ENCODE results near the gene AP2A2.

DNA sequence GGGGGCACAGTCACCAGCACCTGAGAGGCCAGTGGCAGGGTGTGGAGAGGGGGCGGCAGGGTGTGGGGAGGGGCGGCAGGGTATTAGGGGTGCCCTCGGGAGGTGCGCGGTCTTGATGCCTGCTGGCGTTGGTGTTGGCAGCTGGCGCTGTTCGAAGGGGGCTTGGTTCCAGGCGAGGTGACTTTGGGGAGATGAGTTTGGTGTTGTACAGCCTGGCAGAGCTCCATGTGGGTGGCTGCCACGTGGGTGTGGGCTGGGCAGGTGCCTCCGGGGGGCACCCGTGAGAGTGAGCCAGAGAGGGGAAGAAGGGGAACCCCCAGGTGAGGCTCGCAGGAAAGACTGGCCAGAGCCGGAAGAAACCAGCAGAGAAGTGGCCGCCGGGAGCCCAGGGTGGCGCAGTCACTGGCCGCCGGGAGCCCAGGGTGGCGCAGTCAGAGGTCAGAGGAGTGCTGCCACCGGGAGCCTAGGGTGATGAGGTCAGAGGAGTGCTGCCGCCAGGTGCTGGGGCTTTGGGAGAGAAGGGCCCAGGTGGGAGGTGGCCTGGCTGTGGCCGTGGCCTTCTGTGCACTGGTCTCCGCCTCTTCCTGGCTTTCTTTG is 66.1 kb downstream of the AP2A2 start:
- TF ChIP-seq, protein P1, sequence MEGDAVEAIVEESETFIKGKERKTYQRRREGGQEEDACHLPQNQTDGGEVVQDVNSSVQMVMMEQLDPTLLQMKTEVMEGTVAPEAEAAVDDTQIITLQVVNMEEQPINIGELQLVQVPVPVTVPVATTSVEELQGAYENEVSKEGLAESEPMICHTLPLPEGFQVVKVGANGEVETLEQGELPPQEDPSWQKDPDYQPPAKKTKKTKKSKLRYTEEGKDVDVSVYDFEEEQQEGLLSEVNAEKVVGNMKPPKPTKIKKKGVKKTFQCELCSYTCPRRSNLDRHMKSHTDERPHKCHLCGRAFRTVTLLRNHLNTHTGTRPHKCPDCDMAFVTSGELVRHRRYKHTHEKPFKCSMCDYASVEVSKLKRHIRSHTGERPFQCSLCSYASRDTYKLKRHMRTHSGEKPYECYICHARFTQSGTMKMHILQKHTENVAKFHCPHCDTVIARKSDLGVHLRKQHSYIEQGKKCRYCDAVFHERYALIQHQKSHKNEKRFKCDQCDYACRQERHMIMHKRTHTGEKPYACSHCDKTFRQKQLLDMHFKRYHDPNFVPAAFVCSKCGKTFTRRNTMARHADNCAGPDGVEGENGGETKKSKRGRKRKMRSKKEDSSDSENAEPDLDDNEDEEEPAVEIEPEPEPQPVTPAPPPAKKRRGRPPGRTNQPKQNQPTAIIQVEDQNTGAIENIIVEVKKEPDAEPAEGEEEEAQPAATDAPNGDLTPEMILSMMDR (IDR thresholded peaks at IDR 0.05), result no peak
- no peak for TF ChIP-seq EZH2 (IDR thresholded peaks at IDR 0.05; ENCODE audit: borderline replicate concordance, insufficient read depth, low read depth, low read length, poor library complexity, severe bottlenecking)

Measured in B cell (primary cell).